Activated effector memory CD4-positive, alpha-beta T cell treated with Interleukin-2 at 50 U/mL for 16 hours (primary cell): ENCODE measurements around the gene BBX.

Experiments used
- DNase-seq: peaks from one replicate; pipeline ENCODE4 v3.0.0-alpha.2; 2020

Gene BBX

DNA sequence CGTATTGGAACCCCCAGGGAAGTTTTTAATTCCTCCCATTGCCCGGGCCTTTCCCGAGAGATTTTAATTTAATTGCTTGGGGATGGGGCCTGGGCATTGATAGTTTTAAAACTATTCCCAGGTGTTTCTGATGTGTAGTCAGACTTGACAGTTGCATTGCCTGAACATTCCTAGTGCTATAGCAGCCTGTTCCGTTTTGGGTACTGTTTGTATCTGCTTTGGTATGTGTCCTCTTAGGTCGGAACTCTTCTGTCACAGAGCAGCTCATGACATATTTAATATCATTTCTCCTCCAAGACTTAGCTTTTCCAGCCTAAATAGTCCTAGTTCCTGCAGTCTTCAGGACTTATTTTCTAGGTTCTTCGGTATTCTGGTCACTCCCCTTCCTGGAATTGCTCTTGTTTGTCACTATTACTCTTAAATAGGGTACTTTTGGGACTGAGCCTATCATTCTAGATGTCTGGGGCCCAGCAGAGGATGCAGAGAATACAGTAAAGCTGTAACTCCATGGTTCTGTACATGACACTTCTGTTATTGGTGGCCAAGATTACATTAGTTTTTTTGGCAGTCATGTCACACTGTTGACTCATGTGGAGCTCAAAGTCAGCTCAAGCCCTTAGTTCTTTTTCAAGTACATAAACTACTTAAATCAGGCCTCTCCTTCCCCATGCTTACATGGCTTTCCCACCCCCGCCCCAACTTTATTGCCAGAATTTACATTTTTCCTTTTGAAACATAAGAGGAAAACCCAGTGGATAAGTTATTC lies 81.5 kb downstream of the BBX start:
- DNase-seq = no peak

GRCh38 chr3:107611775-107612469 lies 89.2 kb downstream of the BBX start:
- DNase-seq = no peak

GRCh38 chr3:107612664-107613084 lies 89.9 kb downstream of the BBX start:
- DNase-seq = no peak

GRCh38 chr3:107619549-107619948 lies 96.8 kb downstream of the BBX start:
- no peak for DNase-seq

DNA sequence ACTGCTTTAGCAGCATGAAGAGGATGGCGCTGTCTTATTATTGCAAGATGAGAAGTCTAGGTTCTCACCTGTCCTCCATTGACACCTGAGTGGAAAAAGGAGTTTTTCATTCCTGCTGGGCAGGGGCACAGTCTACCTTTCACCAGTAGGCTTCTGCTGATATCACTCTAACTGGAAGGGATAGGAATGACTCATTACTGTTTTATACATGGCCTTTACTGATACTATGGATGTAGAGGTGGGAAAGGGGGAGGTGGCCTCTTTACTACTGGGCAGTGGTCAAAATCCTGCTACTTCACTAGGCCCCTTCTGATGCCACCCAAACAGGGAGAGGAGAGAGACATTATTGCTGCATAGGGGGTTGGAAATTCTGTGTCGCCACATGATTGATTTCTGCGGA lies 97.8 kb downstream of the BBX start:
- DNase-seq = no peak

- no peak for DNase-seq
Observed at GRCh38 chr3:107621465-107621864, 98.7 kb downstream of the BBX start.

DNA sequence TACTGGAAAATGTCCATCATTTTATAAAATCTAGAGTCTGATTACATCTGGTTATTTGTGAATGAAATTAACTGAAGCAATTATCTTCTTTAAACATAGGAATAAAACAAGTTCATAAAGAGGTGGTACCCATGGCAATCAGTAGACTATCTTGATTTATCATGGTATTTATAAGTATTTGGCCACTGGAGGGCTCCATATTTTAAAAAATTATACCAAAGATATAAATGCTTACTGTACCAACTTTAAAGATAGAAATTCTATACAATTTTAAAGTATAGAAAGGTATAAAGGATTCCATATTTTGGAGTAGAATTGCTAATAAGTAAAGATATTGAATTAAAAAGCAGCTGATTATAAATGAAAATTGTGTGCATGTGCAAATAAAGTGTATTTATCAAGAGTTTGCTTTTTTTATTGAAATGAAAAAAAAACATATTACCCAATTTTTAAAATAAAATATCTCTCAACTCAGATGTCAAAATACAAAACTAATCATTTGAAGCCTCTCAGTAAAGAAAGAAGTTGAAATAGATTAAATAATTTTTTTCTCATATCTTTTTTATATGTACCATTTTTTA lies 105.3 kb downstream of the BBX start:
- DNase-seq = no peak

DNA sequence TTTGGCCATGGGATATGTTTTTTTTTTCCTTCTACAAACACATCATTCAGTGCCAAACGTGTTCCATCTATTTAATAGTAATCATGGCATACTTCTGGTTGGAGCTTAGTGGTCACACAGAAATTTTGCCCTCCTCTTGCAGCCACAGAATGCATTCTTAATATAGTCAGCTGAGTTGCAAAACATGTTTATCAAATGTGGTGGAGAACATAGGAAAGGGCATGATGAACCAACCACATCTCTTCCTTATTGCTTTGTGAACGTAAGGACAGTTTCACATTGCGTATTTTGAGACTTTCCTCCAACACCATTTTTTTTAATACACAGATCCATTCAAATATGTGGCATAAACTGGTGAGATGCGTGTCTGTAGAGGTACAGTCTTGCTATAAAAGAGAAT lies 106.8 kb downstream of the BBX start:
- no peak for DNase-seq

GRCh38 chr3:107630779-107631178 lies 108.0 kb downstream of the BBX start:
- no peak for DNase-seq

GRCh38 chr3:107632576-107632975 lies 109.8 kb downstream of the BBX start:
- DNase-seq = no peak

DNA sequence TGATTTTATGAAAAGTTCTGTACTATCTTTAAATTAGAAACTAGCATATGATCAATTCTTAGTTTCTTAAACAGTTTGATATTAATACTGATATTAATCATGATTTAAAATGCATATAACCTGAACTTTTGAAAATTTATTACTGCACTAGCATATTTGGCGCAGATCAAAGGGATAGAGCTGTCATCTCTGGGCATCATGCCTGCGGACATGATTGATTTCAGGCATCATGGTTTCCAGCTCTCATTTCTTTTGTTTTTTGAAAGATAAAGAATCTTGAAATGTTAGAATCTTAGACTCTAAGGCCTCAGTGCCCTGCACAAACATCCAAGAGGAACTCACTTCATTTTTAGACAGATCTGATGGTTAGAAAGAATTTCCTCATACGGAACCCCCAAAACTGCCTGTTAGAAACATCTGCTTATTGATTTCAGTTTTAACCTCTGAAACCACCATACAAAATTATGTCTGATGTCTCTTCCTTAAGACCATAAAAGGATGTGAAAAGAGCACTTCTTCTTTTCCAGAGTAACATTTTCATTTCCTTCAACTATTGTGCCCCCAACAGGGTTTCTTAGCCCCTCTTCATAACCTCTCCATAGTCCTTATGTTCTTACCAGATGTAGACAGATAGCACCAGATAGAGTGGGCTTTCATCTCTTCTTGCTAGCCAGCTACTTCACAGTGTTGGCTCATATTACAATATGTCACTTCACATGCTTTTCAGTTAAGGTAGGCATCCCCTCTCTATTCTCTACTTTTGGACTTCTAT lies 110.8 kb downstream of the BBX start:
- no peak for DNase-seq

DNA sequence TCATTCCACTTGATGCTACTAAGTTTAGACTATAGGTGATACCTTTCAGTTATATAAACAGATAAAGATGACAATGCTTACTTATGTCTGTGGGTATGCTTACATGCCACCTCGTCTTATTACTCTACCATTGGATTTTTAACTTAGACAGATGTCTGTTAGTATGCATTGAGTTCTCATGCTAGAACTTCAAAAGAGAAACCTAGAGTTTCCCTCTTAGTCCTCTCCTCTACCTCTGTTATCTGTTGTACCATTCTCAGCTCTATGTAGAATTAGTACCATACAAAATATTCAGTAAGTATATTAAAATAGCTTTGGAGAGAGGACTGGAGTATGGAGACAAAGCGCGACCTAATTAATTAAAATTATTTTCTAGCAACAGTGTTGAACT lies 111.3 kb downstream of the BBX start:
- no peak for DNase-seq

DNA sequence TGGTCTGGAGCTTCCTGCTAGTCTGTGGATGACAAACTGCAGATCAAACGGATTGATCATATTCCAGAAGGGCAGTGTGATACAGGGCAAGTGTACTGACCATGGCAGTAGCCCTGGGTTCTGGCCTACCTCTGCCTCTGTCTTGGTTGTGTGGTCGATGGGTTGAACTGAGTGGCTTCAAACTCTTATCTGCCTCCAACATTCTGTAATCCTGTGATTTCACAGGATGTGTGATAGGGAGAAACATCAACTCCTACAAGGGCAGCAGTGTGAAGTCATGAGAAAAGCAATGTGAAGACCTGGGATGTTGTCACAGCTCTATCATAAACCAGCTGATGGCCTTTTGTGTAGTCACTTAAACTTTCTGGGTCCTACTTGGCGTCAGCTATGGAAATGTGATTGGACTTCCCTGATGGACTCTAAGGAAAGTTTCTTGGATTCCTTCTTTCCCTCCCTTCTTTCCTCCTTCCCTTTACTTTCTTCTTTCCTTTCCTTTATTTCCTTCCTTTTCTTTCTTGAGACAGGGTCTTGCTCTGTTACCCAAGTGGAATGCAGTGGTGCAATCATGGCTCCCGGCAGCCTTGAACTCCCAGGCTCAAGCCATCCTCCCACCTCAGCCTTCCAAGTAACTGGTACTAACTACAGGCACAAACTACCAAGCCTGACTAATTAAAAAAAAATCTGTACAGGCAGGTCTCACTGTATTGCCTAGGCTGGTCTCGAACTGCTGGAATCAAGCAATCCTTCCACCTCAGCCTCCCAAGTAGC lies 114.8 kb downstream of the BBX start:
- no peak for DNase-seq

- DNase-seq = no peak
Observed at GRCh38 chr3:107641572-107642307, 119.0 kb downstream of the BBX start.

GRCh38 chr3:107643038-107643883 lies 120.5 kb downstream of the BBX start:
- DNase-seq = no peak

DNA sequence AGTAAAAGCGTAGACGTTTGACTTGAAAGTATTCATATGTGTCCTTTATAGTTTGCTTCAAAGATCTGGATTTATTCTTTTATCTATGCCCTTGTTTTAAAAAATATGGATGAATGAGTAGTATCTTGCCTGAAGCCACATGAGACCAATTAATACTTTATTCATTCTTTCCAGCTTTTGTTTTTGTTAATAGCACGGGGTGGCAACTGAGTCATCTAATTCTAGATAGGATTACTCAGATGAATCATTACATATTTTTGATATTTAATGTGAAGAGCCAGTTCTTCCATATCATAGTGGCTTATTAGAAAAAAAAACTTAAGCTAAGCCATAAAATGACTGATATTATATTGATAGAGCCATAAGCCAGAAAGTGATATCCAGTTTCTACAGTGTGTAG lies 121.9 kb downstream of the BBX start:
- no peak for DNase-seq

DNA sequence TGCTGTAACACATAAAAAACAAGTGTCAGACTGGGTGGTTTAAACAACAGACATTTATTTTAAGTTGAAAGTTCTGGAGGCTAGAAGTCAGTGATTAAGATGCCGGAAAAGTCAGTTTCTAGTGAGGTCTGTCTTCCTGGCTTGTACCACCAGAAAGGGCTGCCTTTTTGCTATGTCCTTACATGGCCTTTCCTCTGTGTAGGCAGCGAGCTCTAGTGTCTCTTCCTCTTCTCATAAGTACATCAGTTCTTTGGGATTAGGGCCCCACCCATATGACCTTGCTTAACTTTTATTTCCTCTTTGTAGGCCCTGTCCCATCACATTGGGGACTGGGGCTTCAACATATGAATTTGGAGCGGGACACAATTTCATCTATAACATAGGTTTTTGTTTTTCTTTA lies 128.0 kb downstream of the BBX start:
- no peak for DNase-seq

- DNase-seq = no peak
Observed at GRCh38 chr3:107651782-107652181, 129.0 kb downstream of the BBX start.

DNA sequence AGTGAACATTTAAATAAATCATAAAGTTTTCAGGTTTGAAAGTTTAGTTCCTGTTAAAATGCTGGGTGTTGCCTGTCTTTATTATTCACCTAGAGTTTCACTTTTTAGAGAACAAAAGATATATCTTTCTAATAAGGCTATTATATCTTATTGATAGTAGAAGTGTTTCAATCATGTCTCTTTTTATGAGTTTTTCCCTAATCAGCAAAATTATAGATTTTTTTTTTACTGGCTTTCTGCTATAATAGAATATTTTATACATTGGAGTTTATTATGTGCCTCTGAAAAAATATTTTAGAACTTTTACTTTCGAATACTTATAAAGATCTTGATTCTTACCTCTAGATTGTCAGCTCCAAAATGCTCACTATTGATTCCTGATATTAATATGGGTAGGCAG lies 131.5 kb downstream of the BBX start:
- no peak for DNase-seq

DNA sequence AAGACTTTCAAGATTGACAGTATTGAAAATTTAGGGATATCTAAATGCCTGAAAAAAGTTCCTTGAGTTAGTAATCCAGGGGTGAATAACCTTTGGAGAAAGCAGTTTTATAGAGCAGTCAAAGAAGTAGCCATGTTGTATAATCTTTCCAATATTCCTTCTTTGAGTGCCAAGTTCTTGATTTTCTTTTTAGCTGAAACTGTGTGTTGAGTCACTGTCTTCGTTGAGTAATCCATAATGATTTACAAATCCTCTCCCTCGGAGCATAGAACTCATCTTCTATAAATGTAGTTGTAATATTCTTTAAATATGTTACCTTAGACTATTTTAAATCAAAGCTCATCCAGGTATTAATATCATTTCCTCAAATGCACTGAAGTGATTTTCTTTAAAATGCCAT lies 135.2 kb downstream of the BBX start:
- DNase-seq = no peak
